ENCODE results near the gene DNAJC1.
"Not testable (repeated sequence)": the region's sequence is repeated elsewhere in the genome, so short reads cannot be mapped to it uniquely, and the experiment has no call there.

DNAJC1 gene

GRCh38 chr10:22022257-22023032, 18.9 kb upstream of the DNAJC1 start (continued):
- TF ChIP-seq, protein P1, sequence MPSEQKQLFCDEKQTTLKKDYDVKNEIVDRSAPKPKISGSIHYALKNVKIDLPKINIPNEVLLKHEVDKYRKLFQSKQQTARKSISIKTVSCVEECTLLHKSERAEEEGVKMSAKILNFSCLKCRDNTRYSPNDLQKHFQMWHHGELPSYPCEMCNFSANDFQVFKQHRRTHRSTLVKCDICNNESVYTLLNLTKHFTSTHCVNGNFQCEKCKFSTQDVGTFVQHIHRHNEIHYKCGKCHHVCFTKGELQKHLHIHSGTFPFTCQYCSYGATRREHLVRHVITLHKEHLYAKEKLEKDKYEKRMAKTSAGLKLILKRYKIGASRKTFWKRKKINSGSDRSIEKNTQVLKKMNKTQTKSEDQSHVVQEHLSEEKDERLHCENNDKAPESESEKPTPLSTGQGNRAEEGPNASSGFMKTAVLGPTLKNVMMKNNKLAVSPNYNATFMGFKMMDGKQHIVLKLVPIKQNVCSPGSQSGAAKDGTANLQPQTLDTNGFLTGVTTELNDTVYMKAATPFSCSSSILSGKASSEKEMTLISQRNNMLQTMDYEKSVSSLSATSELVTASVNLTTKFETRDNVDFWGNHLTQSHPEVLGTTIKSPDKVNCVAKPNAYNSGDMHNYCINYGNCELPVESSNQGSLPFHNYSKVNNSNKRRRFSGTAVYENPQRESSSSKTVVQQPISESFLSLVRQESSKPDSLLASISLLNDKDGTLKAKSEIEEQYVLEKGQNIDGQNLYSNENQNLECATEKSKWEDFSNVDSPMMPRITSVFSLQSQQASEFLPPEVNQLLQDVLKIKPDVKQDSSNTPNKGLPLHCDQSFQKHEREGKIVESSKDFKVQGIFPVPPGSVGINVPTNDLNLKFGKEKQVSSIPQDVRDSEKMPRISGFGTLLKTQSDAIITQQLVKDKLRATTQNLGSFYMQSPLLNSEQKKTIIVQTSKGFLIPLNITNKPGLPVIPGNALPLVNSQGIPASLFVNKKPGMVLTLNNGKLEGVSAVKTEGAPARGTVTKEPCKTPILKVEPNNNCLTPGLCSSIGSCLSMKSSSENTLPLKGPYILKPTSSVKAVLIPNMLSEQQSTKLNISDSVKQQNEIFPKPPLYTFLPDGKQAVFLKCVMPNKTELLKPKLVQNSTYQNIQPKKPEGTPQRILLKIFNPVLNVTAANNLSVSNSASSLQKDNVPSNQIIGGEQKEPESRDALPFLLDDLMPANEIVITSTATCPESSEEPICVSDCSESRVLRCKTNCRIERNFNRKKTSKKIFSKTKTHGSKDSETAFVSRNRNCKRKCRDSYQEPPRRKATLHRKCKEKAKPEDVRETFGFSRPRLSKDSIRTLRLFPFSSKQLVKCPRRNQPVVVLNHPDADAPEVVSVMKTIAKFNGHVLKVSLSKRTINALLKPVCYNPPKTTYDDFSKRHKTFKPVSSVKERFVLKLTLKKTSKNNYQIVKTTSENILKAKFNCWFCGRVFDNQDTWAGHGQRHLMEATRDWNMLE (tag by site-specific recombination; conservative IDR thresholded peaks at IDR 0.05; ENCODE audit: low read depth): no peak
- no peak for TF ChIP-seq ELK4 (IDR thresholded peaks at IDR 0.05; ENCODE audit: borderline replicate concordance, low read depth, low read length)
- TF ChIP-seq, protein P2, sequence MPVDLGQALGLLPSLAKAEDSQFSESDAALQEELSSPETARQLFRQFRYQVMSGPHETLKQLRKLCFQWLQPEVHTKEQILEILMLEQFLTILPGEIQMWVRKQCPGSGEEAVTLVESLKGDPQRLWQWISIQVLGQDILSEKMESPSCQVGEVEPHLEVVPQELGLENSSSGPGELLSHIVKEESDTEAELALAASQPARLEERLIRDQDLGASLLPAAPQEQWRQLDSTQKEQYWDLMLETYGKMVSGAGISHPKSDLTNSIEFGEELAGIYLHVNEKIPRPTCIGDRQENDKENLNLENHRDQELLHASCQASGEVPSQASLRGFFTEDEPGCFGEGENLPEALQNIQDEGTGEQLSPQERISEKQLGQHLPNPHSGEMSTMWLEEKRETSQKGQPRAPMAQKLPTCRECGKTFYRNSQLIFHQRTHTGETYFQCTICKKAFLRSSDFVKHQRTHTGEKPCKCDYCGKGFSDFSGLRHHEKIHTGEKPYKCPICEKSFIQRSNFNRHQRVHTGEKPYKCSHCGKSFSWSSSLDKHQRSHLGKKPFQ (tag by site-specific recombination; IDR thresholded peaks at IDR 0.05): no peak
- TF ChIP-seq ZNF488 (tag by site-specific recombination; IDR thresholded peaks at IDR 0.05): no peak
- TF ChIP-seq ZNF585B (tag by site-specific recombination; IDR thresholded peaks at IDR 0.05): no peak
- TF ChIP-seq, protein P3, sequence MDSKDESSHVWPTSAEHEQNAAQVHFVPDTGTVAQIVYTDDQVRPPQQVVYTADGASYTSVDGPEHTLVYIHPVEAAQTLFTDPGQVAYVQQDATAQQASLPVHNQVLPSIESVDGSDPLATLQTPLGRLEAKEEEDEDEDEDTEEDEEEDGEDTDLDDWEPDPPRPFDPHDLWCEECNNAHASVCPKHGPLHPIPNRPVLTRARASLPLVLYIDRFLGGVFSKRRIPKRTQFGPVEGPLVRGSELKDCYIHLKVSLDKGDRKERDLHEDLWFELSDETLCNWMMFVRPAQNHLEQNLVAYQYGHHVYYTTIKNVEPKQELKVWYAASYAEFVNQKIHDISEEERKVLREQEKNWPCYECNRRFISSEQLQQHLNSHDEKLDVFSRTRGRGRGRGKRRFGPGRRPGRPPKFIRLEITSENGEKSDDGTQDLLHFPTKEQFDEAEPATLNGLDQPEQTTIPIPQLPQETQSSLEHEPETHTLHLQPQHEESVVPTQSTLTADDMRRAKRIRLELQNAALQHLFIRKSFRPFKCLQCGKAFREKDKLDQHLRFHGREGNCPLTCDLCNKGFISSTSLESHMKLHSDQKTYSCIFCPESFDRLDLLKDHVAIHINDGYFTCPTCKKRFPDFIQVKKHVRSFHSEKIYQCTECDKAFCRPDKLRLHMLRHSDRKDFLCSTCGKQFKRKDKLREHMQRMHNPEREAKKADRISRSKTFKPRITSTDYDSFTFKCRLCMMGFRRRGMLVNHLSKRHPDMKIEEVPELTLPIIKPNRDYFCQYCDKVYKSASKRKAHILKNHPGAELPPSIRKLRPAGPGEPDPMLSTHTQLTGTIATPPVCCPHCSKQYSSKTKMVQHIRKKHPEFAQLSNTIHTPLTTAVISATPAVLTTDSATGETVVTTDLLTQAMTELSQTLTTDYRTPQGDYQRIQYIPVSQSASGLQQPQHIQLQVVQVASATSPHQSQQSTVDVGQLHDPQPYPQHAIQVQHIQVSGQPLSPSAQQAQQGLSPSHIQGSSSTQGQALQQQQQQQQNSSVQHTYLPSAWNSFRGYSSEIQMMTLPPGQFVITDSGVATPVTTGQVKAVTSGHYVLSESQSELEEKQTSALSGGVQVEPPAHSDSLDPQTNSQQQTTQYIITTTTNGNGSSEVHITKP (tag by site-specific recombination; IDR thresholded peaks at IDR 0.05): no peak

DNA sequence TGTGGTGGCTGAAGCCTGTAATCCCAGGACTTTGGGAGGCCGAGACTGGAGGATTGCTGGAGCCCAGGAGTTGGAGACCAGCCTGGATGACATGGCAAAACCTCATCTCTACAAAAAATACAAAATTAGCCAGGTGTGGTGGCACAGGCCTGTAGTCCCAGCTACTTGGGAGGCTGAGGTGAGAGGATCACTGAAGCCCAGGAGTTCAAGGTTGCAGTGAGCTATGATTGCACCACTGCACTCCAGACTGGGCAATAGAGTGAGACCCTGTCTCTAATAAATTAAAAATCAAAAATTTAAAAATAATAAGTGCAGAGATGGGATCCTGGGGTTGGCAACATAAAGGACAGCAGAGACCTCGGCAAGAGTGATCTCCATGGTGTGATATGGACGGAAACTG, 17.6 kb upstream of the DNAJC1 start:
- H3K27ac ChIP-seq (ENCODE audit: extremely low read depth, low read depth, low read length); H3K36me3 ChIP-seq (ENCODE audit: control insufficient read depth in 2 of 2, insufficient read depth in 1 of 2, low read length in 2 of 2); H3K4me1 ChIP-seq (ENCODE audit: control insufficient read depth, insufficient read depth, low read length); H3K9me3 ChIP-seq (ENCODE audit: control insufficient read depth, insufficient read depth, low read depth, low read length); H3K4me3 ChIP-seq (ENCODE audit: low read depth, low read length); POLR2A ChIA-PET: not testable (repeated sequence)
- peak; percentile 60; the same call in 1 of the 2 replicates for TF ChIP-seq ZNF121 (tag by site-specific recombination; IDR thresholded peaks at IDR 0.05)
- CTCF ChIA-PET: interaction anchor here (0.7 to 1.5 kb wide), 3 partner anchors 10 to 664 kb away, joined by 3 to 4 read pairs (median 3); no protein-coding TSS in a partner anchor
